PFSK-1 (cell line): Measurements from ENCODE around the gene ZDHHC5.

Source experiments
- FOXP2 ChIP-seq: optimal IDR thresholded peaks from 2 replicates; pipeline ENCODE3; 2011; ENCODE audit warnings: borderline replicate concordance, control low read depth, inconsistent platforms; ENCODE audit not compliant: insufficient read depth; ENCODE audit errors: extremely low read length, extremely low read depth
- POLR2AphosphoS5 ChIP-seq: IDR thresholded peaks from 2 replicates; pipeline ENCODE4 v1.6.1; 2012; ENCODE audit warnings: low read depth, mild to moderate bottlenecking, control low read depth, low read length, moderate library complexity
- SIN3A ChIP-seq: IDR thresholded peaks from 2 replicates; pipeline ENCODE4 v1.6.1; 2012; ENCODE audit warnings: mild to moderate bottlenecking, low read length, moderate library complexity, borderline replicate concordance; ENCODE audit not compliant: insufficient read depth
- TAF1 ChIP-seq: IDR thresholded peaks from 2 replicates; pipeline ENCODE4 v1.6.1; 2012; ENCODE audit warnings: low read length, control low read depth, borderline replicate concordance; ENCODE audit not compliant: insufficient read depth
- TF ChIP-seq, protein P1 (sequence below), 2 experiments: IDR thresholded peaks; 2 replicates each; pipeline versions ENCODE4 v1.6.1 to v1.8.0; 2011 to 2012; ENCODE audit warnings: low read depth in 2 of 2, low read length in 2 of 2, control low read depth in 1 of 2, inconsistent platforms in 1 of 2, mild to moderate bottlenecking in 1 of 2, moderate library complexity in 1 of 2; ENCODE audit not compliant: insufficient read depth in 1 of 2

The ZDHHC5 gene

DNA sequence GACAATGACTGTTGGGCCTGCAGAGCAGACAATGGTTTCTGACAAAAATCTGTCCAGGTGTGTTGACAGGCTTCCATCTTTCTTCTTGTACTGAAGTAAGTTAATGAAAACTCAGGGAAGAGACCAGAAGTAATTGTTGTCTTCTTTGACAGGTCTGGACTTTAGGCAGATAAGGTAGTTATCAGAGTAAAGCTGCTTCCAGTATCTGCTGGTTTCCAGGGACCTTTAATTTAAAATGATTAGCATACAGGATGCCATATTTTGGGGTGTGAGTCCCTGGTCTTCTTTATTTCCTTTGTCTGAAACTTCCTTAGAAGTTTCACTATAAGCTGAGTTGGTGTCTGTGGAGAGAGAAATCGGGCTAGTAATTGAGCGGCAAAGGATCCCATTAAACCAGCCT, 45.9 kb downstream of the ZDHHC5 start:
- TF ChIP-seq FOXP2 (no peak), SIN3A (no peak), POLR2AphosphoS5 (no peak), TAF1 (no peak)
- TF ChIP-seq, protein P1, sequence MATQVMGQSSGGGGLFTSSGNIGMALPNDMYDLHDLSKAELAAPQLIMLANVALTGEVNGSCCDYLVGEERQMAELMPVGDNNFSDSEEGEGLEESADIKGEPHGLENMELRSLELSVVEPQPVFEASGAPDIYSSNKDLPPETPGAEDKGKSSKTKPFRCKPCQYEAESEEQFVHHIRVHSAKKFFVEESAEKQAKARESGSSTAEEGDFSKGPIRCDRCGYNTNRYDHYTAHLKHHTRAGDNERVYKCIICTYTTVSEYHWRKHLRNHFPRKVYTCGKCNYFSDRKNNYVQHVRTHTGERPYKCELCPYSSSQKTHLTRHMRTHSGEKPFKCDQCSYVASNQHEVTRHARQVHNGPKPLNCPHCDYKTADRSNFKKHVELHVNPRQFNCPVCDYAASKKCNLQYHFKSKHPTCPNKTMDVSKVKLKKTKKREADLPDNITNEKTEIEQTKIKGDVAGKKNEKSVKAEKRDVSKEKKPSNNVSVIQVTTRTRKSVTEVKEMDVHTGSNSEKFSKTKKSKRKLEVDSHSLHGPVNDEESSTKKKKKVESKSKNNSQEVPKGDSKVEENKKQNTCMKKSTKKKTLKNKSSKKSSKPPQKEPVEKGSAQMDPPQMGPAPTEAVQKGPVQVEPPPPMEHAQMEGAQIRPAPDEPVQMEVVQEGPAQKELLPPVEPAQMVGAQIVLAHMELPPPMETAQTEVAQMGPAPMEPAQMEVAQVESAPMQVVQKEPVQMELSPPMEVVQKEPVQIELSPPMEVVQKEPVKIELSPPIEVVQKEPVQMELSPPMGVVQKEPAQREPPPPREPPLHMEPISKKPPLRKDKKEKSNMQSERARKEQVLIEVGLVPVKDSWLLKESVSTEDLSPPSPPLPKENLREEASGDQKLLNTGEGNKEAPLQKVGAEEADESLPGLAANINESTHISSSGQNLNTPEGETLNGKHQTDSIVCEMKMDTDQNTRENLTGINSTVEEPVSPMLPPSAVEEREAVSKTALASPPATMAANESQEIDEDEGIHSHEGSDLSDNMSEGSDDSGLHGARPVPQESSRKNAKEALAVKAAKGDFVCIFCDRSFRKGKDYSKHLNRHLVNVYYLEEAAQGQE (IDR thresholded peaks at IDR 0.05; ENCODE audit: insufficient read depth in 1 of 2, low read depth in 2 of 2, low read length in 2 of 2): no peak

GRCh38 chr11:57727185-57727584, 59.3 kb downstream of the ZDHHC5 start:
- TF ChIP-seq SIN3A: no peak
- TF ChIP-seq POLR2AphosphoS5: no peak
- TF ChIP-seq, protein P1 (IDR thresholded peaks at IDR 0.05; ENCODE audit: insufficient read depth in 1 of 2, low read depth in 2 of 2, low read length in 2 of 2): no peak
- TF ChIP-seq TAF1: no peak
- no peak for TF ChIP-seq FOXP2

DNA sequence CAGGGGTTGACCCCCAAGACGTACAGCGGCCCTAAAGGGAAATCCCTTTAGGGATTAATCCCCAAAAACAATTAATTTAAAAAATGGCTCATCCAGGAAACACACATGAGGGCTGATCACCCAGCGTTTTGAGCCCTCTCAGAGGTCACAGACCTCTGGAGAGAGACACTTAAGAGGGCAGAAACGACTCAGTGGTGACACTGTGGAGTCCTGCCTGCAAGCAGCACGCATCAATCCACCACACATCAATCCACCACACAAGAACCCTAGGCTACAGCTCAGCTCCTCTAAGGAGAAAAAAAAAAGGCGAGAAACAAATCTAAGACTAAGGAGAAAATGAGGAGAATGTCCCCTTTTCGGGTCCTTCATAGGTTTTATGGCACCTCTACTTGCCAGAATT, 60.9 kb downstream of the ZDHHC5 start:
- TF ChIP-seq FOXP2 (no peak), POLR2AphosphoS5 (no peak), SIN3A (no peak), TAF1 (no peak)
- TF ChIP-seq, protein P1 (IDR thresholded peaks at IDR 0.05; ENCODE audit: insufficient read depth in 1 of 2, low read depth in 2 of 2, low read length in 2 of 2): no peak

- TF ChIP-seq POLR2AphosphoS5 (no peak), TAF1 (no peak), SIN3A (no peak), FOXP2 (no peak)
- TF ChIP-seq, protein P1 (IDR thresholded peaks at IDR 0.05; ENCODE audit: insufficient read depth in 1 of 2, low read depth in 2 of 2, low read length in 2 of 2): no peak
Measured at GRCh38 chr11:57729479-57729878, 61.6 kb downstream of the ZDHHC5 start.

DNA sequence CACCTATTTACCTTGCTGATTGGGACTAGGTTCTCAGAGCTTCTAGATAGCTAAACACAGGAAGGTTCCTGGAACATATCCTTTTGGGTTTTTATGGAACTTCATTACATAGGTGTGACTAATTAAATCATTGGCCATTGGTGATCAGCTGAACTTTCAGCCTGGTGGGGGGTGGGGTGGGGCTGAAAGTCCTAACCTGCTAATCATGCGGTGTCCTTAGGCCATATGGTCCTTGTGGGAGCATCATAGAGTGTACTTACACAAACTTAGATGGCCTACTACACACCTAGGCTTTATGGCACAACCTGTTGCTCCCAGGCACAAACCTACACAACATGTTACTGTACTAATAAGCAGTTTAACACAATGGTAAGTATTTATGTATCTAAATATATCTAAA, 64.7 kb downstream of the ZDHHC5 start:
- no peak for TF ChIP-seq TAF1
